HS-27A (cell line): Measurements from ENCODE around the gene RANBP10.

Source experiments
- DNase-seq: peaks from one replicate; pipeline ENCODE4 v3.0.0-alpha.2; 2012; ENCODE audit warnings: low read depth, missing footprints

Gene RANBP10

DNA sequence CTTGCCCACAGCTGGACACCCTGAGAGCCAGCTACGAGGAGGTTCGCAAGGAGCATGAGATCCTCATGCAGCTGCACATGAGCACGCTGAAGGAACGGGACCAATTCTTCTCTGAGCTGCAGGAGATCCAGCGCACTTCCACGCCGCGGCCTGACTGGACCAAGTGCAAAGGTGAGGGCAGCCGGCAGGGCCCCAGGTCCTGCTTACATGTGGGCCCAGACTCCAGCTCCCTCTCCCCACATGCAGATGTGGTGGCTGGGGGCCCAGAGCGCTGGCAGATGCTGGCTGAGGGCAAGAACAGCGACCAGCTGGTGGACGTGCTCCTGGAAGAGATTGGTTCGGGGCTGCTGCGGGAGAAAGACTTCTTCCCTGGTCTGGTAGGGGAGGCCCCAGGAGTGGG is 19.5 kb upstream of the RANBP10 start:
- DNase-seq: no peak

GRCh38 chr16:67825119-67825518 is 18.8 kb upstream of the RANBP10 start:
- DNase-seq: no peak

DNA sequence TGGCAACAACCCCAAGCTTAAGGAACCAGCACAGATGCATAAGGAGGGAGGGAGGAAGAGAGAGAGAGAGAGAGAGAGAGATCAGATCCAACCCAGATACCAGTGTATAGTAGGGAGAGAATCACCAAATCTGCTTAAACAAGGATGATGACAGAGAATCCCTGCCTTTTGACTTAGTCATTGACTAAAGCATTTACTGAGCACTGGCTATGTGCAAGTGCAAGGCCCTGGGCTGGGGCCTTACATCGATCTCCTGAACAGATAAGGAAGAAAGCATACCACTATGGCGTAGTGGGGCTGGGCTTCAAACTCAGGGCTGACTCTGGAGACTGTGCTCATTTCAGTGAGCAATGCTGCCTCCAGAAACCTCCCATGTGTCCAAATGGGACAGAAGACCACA is 16.2 kb upstream of the RANBP10 start:
- DNase-seq: no peak

DNA sequence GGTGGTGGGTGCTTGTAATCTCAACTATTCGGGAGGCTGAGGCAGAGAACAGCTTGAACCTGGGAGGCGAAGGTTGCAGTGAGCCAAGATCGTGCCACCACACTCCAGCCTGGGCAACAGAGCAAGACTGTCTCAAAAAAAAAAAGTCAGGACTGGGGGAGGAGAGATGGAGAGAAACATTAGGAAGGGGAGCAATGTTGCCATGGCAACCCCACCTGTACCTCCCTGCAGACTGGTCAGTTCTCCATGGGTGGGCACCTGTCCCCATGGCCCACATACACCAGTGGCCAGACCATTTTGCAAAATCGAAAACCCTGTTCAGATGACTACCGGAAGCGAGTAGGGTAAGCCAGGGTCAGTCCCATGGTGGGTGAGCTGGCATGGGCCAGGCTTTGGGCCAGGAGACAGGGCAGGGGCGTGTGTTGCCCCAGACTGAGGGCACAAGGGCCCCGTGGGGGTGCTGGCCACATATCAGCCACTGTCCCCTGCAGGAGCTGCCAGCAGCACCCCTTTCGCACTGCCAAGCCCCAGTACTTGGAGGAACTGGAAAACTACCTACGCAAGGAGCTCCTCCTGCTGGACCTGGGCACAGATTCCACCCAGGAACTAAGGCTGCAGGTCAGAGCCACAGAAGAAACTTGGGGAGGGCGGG is 14.4 kb upstream of the RANBP10 start:
- no peak for DNase-seq

- no peak for DNase-seq
Observed at GRCh38 chr16:67814567-67814966, 8.2 kb upstream of the RANBP10 start.

GRCh38 chr16:67811899-67812298 is 5.5 kb upstream of the RANBP10 start:
- DNase-seq: no peak

- no peak for DNase-seq
Observed at GRCh38 chr16:67807148-67807682, 855 bp upstream of the RANBP10 start.

GRCh38 chr16:67805718-67806427 is 487 bp downstream of the RANBP10 start:
- DNase-seq: no peak

DNA sequence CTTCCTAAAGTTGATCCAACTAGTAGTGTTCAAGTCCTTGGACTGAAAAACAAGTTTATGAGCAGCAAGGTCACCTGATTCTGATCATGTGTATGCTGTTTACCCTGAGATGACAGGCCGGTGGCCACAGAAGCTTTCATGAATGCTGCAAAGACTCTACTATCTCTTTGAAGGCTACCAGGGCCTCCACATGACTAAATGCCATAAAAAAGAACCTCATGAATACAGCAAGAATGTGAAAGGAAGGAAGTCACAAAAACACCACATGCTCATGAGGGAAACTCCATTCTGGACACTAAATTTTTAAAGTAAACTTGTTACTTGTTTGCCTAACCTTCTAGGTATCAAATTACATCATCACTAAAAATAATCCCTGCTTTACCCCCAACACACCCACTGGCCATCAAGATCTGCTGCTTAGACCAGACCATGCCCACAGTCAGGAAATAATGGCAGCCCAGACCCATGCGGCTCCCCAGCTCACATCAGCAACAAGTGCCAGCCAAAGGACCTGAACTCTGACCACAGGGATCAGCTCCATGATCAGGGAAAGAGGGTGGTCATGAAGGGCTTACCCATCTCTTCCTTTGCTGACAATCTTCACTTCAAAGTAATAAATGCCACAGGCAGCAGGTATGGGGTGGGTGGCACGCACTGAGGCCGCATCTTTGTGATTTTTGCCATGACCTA is 1.4 kb downstream of the RANBP10 start:
- no peak for DNase-seq

DNA sequence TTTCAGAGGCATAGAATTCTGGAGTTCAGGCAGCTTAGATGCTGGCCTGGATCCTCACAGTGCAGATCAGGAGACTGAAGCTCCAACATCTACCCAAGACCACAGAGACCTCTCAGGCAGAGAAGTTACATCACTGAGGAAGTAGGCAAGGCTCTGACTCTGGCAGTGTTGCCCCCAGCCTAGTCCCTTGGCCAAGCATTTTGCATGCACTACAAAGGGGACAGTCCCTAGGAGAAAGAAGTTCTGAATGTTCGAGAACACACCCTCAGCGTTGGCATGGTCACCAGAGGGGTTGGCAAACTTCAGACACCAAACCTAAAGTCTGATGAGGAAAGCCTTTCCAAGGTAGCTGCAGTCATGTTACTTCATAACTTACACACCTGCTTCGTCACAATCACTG is 2.5 kb downstream of the RANBP10 start:
- DNase-seq: no peak

- DNase-seq: no peak
Observed at GRCh38 chr16:67801883-67802282, 4.5 kb downstream of the RANBP10 start.

- no peak for DNase-seq
Observed at GRCh38 chr16:67801241-67801640, 5.1 kb downstream of the RANBP10 start.

GRCh38 chr16:67800338-67800926 is 5.9 kb downstream of the RANBP10 start:
- no peak for DNase-seq

DNA sequence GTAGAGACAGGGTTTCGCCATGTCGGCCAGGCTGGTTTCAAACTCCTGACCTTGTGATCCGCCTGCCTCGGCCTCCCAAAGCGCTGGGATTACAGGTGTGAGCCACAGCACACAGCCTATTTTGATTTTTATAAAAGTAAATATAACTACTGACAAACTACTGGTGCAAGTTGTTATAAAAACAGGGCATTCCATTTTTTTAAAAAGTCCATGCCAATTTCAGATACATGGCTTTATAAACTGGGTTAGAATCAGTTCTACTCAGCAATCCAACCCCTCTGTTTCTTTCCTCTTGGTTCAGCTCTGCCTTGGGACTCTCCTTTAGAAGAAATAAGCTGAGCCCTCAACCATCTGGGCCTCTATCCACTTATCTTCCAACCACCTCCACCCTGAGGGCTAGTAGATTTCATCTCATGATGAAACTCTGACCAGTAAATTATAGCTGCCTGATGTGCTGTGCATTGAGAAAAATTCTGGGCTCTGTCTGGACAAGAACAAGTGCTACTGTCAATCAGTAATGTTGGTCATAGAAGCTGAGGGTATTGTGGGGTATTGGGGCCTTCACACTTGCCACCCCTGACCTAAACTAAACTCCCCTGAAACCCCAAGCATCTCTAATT is 10.2 kb downstream of the RANBP10 start:
- DNase-seq: no peak

- no peak for DNase-seq
Observed at GRCh38 chr16:67790071-67790470, 16.3 kb downstream of the RANBP10 start.

DNA sequence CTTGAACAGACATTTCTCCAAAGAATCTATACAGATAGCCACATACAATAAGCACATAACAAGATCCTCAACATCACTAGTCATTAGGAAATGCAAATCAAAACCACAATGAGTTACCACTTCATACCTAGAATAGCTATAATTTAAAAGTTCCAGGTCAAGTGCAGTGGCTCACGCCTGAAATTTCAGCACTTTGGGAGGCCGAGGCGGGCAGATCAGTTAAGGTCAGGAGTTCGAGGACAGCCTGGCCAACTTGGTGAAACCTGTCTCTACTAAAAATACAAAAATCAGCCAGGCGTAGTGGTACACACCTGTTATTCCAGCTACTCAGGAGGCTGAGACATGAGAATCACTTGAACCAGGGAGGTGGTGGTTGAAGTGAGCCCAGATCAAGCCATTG is 19.9 kb downstream of the RANBP10 start:
- no peak for DNase-seq

GRCh38 chr16:67783353-67783725 is 23.0 kb downstream of the RANBP10 start:
- no peak for DNase-seq

DNA sequence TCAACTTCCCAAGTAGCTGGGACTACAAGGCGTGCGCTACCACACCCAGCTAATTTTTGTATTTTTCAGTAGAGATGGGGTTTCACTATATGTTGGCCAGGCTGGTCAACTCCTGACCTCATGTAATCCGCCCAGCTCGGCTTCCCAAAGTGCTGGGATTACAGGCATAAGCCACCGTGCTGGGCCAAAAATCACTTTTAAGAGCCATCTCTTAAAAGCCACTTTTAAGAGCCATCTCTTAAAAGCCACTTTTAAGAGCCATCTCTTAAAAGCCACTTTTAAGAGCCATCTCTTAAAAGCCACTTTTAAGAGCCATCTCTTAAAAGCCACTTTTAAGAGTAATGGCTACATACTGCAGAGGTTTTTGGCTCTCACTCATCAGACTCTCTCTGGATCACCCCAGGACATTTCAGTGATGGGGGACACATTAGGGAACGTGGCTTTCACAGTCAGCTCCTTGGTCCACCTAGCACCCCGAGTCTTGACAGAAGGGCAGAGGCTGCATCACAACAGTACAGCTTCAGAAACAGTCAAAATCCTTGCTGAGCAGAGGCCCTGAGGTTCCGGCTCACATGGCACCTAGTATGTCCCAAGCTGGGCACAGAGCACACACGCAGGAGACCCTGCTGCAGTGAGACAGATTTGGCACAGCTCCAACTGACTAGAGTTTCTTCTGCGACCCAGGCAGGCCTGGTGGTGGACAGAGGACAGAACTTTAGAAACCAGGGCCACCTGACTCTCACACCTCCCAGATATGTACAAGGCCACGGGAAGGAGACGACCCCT is 23.6 kb downstream of the RANBP10 start:
- DNase-seq: no peak

DNA sequence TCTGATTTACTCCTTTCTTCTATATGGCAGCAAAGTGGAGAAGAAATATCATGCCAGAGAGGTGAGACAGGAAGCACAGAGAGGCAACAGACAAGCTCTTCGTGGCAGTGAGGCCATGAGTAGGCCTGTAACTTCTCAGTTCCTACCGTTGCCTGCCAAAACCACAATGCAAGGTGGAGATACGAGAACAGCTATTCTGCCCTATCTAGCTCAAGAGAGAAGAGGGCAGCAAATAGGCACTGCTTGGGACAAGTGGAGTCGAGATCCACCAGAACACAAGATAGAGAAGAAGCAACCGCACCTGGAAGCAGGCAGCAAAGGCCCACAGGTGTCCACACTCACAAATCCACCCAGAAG is 24.8 kb downstream of the RANBP10 start:
- DNase-seq: no peak

GRCh38 chr16:67780847-67781564 is 25.4 kb downstream of the RANBP10 start:
- no peak for DNase-seq
